ENCODE measurements around the gene RPS6KC1.
"Not testable (repeated sequence)": the region's sequence is repeated elsewhere in the genome, so short reads cannot be mapped to it uniquely, and the experiment has no call there.

Gene RPS6KC1

GRCh38 chr1:213017447-213018273 lies 33.4 kb upstream of the RPS6KC1 start:
- no peak for TF ChIP-seq L3MBTL2 (conservative IDR thresholded peaks at IDR 0.05)
- no peak for TF ChIP-seq LEF1 (IDR thresholded peaks at IDR 0.05; ENCODE audit: borderline replicate concordance)
- no peak for TF ChIP-seq ARNT (IDR thresholded peaks at IDR 0.05)
- TF ChIP-seq BHLHE40 (IDR thresholded peaks at IDR 0.05; ENCODE audit: borderline replicate concordance): no peak
- no peak for TF ChIP-seq FOXM1 (IDR thresholded peaks at IDR 0.05; ENCODE audit: borderline replicate concordance)
- TF ChIP-seq PKNOX1 (IDR thresholded peaks at IDR 0.05): no peak
- no peak for TF ChIP-seq NFRKB (IDR thresholded peaks at IDR 0.05)
- no peak for TF ChIP-seq SUZ12 (IDR thresholded peaks at IDR 0.05)
- TF ChIP-seq ZNF384 (IDR thresholded peaks at IDR 0.05): no peak
- DNase-seq (ENCODE audit: extremely low spot score): no peak
- CTCF ChIA-PET: no interaction called here
- POLR2A ChIA-PET: no interaction called here

GRCh38 chr1:213019450-213019849 lies 31.6 kb upstream of the RPS6KC1 start:
- ChIA-PET POLR2A (no interaction called here), CTCF (no interaction called here)
- DNase-seq (ENCODE audit: extremely low spot score): no peak
- no peak for TF ChIP-seq FOXM1 (IDR thresholded peaks at IDR 0.05; ENCODE audit: borderline replicate concordance)
- no peak for TF ChIP-seq NFRKB (IDR thresholded peaks at IDR 0.05)
- no peak for TF ChIP-seq FOXK2 (IDR thresholded peaks at IDR 0.05)
- TF ChIP-seq CTBP1 (IDR thresholded peaks at IDR 0.05; ENCODE audit: borderline replicate concordance): no peak
- no peak for TF ChIP-seq SP1 (IDR thresholded peaks at IDR 0.05)
- TF ChIP-seq PKNOX1 (IDR thresholded peaks at IDR 0.05): no peak
- TF ChIP-seq TARDBP (IDR thresholded peaks at IDR 0.05): no peak
- TF ChIP-seq SUZ12 (IDR thresholded peaks at IDR 0.05): no peak
- TF ChIP-seq FOXA1 (IDR thresholded peaks at IDR 0.05): no peak
- no peak for TF ChIP-seq ZNF384 (IDR thresholded peaks at IDR 0.05)
- no peak for TF ChIP-seq ELF4 (IDR thresholded peaks at IDR 0.05)

- ChIA-PET POLR2A (interaction anchor here (1.2 kb wide), 1 partner anchor 11 kb away, joined by 3 read pairs; no protein-coding TSS in a partner anchor), CTCF (no interaction called here)
- no peak for TF ChIP-seq SUZ12 (IDR thresholded peaks at IDR 0.05)
- TF ChIP-seq NFRKB (IDR thresholded peaks at IDR 0.05): no peak
- TF ChIP-seq SP1 (IDR thresholded peaks at IDR 0.05): no peak
- TF ChIP-seq PKNOX1 (IDR thresholded peaks at IDR 0.05): no peak
- no peak for TF ChIP-seq FOXM1 (IDR thresholded peaks at IDR 0.05; ENCODE audit: borderline replicate concordance)
- TF ChIP-seq ZNF384 (IDR thresholded peaks at IDR 0.05): no peak
- TF ChIP-seq LEF1 (IDR thresholded peaks at IDR 0.05; ENCODE audit: borderline replicate concordance): no peak
- no peak for TF ChIP-seq FOXA1 (IDR thresholded peaks at IDR 0.05)
- TF ChIP-seq TARDBP (IDR thresholded peaks at IDR 0.05): no peak
- TF ChIP-seq BHLHE40 (IDR thresholded peaks at IDR 0.05; ENCODE audit: borderline replicate concordance): no peak
- TF ChIP-seq HDGF (IDR thresholded peaks at IDR 0.05; ENCODE audit: borderline replicate concordance): no peak
- no peak for TF ChIP-seq L3MBTL2 (conservative IDR thresholded peaks at IDR 0.05)
- no peak for TF ChIP-seq CTBP1 (IDR thresholded peaks at IDR 0.05; ENCODE audit: borderline replicate concordance)
- TF ChIP-seq ARNT (IDR thresholded peaks at IDR 0.05): no peak
- TF ChIP-seq FOXK2 (IDR thresholded peaks at IDR 0.05): no peak
- TF ChIP-seq ELF4 (IDR thresholded peaks at IDR 0.05): no peak
- no peak for DNase-seq (ENCODE audit: extremely low spot score)
These were observed 31.0 kb upstream of the RPS6KC1 start for GRCh38 chr1:213020016-213020415.

GRCh38 chr1:213027024-213027423 lies 24.0 kb upstream of the RPS6KC1 start:
- DNase-seq (ENCODE audit: extremely low spot score); POLR2A ChIA-PET: not testable (repeated sequence)
- CTCF ChIA-PET: interaction anchor here (0.7 kb wide), 1 partner anchor 1326 kb away, joined by 3 read pairs; no protein-coding TSS in a partner anchor

- no peak for TF ChIP-seq L3MBTL2 (conservative IDR thresholded peaks at IDR 0.05)
- TF ChIP-seq ARNT (IDR thresholded peaks at IDR 0.05): no peak
- TF ChIP-seq FOXK2 (IDR thresholded peaks at IDR 0.05): no peak
- TF ChIP-seq SP1 (IDR thresholded peaks at IDR 0.05): no peak
- no peak for TF ChIP-seq NFRKB (IDR thresholded peaks at IDR 0.05)
- TF ChIP-seq ELF4 (IDR thresholded peaks at IDR 0.05): no peak
- TF ChIP-seq TARDBP (IDR thresholded peaks at IDR 0.05): no peak
- DNase-seq (ENCODE audit: extremely low spot score): no peak
- POLR2A ChIA-PET: no interaction called here
- CTCF ChIA-PET: interaction anchor here (0.6 kb wide), 1 partner anchor 524 kb away, joined by 8 read pairs; no protein-coding TSS in a partner anchor
These were observed 18.4 kb upstream of the RPS6KC1 start for GRCh38 chr1:213032651-213033050.

GRCh38 chr1:213034713-213035112 lies 16.3 kb upstream of the RPS6KC1 start:
- CTCF ChIA-PET: no interaction called here
- no peak for DNase-seq (ENCODE audit: extremely low spot score)
- TF ChIP-seq FOXK2 (IDR thresholded peaks at IDR 0.05) (no peak), FOXM1 (IDR thresholded peaks at IDR 0.05; ENCODE audit: borderline replicate concordance) (no peak), TARDBP (IDR thresholded peaks at IDR 0.05) (no peak), L3MBTL2 (conservative IDR thresholded peaks at IDR 0.05) (no peak), FOXA1 (IDR thresholded peaks at IDR 0.05) (no peak), NFRKB (IDR thresholded peaks at IDR 0.05) (no peak), ARNT (IDR thresholded peaks at IDR 0.05) (no peak), SP1 (IDR thresholded peaks at IDR 0.05) (no peak), PKNOX1 (IDR thresholded peaks at IDR 0.05) (no peak), ELF4 (IDR thresholded peaks at IDR 0.05) (no peak), LEF1 (IDR thresholded peaks at IDR 0.05; ENCODE audit: borderline replicate concordance) (no peak), HDGF (IDR thresholded peaks at IDR 0.05; ENCODE audit: borderline replicate concordance) (no peak), BHLHE40 (IDR thresholded peaks at IDR 0.05; ENCODE audit: borderline replicate concordance) (no peak), SUZ12 (IDR thresholded peaks at IDR 0.05) (no peak), ZNF384 (IDR thresholded peaks at IDR 0.05) (no peak), CTBP1 (IDR thresholded peaks at IDR 0.05; ENCODE audit: borderline replicate concordance) (no peak)
- POLR2A ChIA-PET: no interaction called here

Measured in HEK293T (cell line).